ENCODE measurements around the gene CACNA2D4.
A peak's percentile ranks its signal among the peaks of the same experiment; 100 is the strongest.

The CACNA2D4 gene

GRCh38 chr12:1869145-1869544 lies 49.3 kb downstream of the CACNA2D4 start:
- no peak for DNase-seq

GRCh38 chr12:1865284-1865866 lies 53.1 kb downstream of the CACNA2D4 start:
- DNase-seq: no peak

GRCh38 chr12:1864867-1865266 lies 53.6 kb downstream of the CACNA2D4 start:
- no peak for DNase-seq

- no peak for DNase-seq
Observed at GRCh38 chr12:1864456-1864855, 54.0 kb downstream of the CACNA2D4 start.

GRCh38 chr12:1863823-1864222 lies 54.6 kb downstream of the CACNA2D4 start:
- no peak for DNase-seq

- DNase-seq: no peak
Observed at GRCh38 chr12:1862973-1863372, 55.5 kb downstream of the CACNA2D4 start.

- DNase-seq: no peak
Observed at GRCh38 chr12:1859643-1860042, 58.8 kb downstream of the CACNA2D4 start.

GRCh38 chr12:1858456-1858855 lies 60.0 kb downstream of the CACNA2D4 start:
- DNase-seq: no peak

GRCh38 chr12:1857821-1858220 lies 60.6 kb downstream of the CACNA2D4 start:
- DNase-seq: no peak

GRCh38 chr12:1857086-1857485 lies 61.4 kb downstream of the CACNA2D4 start:
- DNase-seq: no peak

GRCh38 chr12:1855241-1855640 lies 63.2 kb downstream of the CACNA2D4 start:
- DNase-seq: no peak

- DNase-seq: no peak
Observed at GRCh38 chr12:1853716-1854115, 64.7 kb downstream of the CACNA2D4 start.

- DNase-seq: no peak
Observed at GRCh38 chr12:1852076-1852475, 66.4 kb downstream of the CACNA2D4 start.

GRCh38 chr12:1851151-1851701 lies 67.2 kb downstream of the CACNA2D4 start:
- DNase-seq: no peak

- no peak for DNase-seq
Observed at GRCh38 chr12:1848745-1849144, 69.7 kb downstream of the CACNA2D4 start.

- peak; percentile 79 for DNase-seq
Observed at GRCh38 chr12:1848146-1848545, 70.3 kb downstream of the CACNA2D4 start.

GRCh38 chr12:1847411-1847810 lies 71.0 kb downstream of the CACNA2D4 start:
- no peak for DNase-seq

- no peak for DNase-seq
Observed at GRCh38 chr12:1846421-1847405, 71.7 kb downstream of the CACNA2D4 start.

- no peak for DNase-seq
Observed at GRCh38 chr12:1845886-1846285, 72.6 kb downstream of the CACNA2D4 start.

GRCh38 chr12:1845427-1845826 lies 73.0 kb downstream of the CACNA2D4 start:
- DNase-seq: no peak

- peak; percentile 26 for DNase-seq
Observed at GRCh38 chr12:1844661-1845409, 73.6 kb downstream of the CACNA2D4 start.

- DNase-seq: no peak
Observed at GRCh38 chr12:1844223-1844622, 74.2 kb downstream of the CACNA2D4 start.

GRCh38 chr12:1843641-1844005 lies 74.8 kb downstream of the CACNA2D4 start:
- DNase-seq: no peak

Measured in NCI-H1092 treated with DMSO at 0.1 percent for 48 hours (cell line).